Thyroid gland (tissue), 4 donors: ENCODE measurements around the gene PTPN4. TPM values are rescaled to one million over a fixed set of nuclear protein-coding genes. Genes with fewer than 3 reads are reported as not detected.

Experiments
- DNase-seq, 2 donors: peaks; one replicate each; pipeline ENCODE4 v3.0.0-alpha.2; 2019
- H3K27ac ChIP-seq, 3 donors: fragments of 200-600 bp; sonication (generic); 1 replicate in 2 of 3; 2 replicates in 1 of 3; pipeline ENCODE4 v1.5.1; 2016 to 2019; ENCODE audit warnings: mild to moderate bottlenecking in 1 of 3, moderate library complexity in 1 of 3
- H3K27me3 ChIP-seq: fragments of 200-600 bp; sonication (generic); one replicate; pipeline ENCODE4 v1.5.1; 2019
- H3K36me3 ChIP-seq, 2 donors: fragments of 200-600 bp; sonication (generic); one replicate each; pipeline ENCODE4 v1.5.1; 2016 to 2019
- H3K4me1 ChIP-seq, 2 donors: fragments of 200-600 bp; sonication (generic); one replicate each; pipeline ENCODE4 v1.5.1; 2017 to 2019
- H3K4me3 ChIP-seq, 3 donors: fragments of 200-600 bp; sonication (generic); replicated peaks in 1 of 3; 1 replicate in 2 of 3; 2 replicates in 1 of 3; pipeline ENCODE4 v1.5.1; 2016; ENCODE audit warnings: mild to moderate bottlenecking in 1 of 3
- H3K9me3 ChIP-seq: fragments of 200-600 bp; sonication (generic); one replicate; pipeline ENCODE4 v1.5.1; 2017
- CTCF ChIP-seq, 6 experiments: fragments of 200-600 bp in 3 of 6; fragments of 450-650 bp in 3 of 6; sonication (generic) in 3 of 6; IDR thresholded peaks; one replicate each; pipeline ENCODE4 v1.5.1; 2016 to 2019; ENCODE audit warnings: antibody characterized with exemption in 6 of 6, mild to moderate bottlenecking in 2 of 6, inconsistent platforms in 1 of 6, moderate library complexity in 1 of 6
- POLR2A ChIP-seq, 2 donors: fragments of 450-650 bp; IDR thresholded peaks; one replicate each; pipeline ENCODE4 v1.6.1; 2017; ENCODE audit warnings: antibody characterized with exemption in 2 of 2, mild to moderate bottlenecking in 2 of 2, moderate library complexity in 1 of 2
- WGBS, 2 donors: methylation state at CpG; one replicate each; pipeline ENCODE4 v1.1.5; 2017; 5-methylcytosine and 5-hydroxymethylcytosine counted together
- intact Hi-C: fragments of 100-400 bp; cut with DNase I; formaldehyde crosslinking; loops from one replicate; pipeline ENCODE4 v1.15.1; 2023
- total RNA-seq, 4 donors: library from RNA; depleted of rRNA; stranded (reverse); fragments of >200 nt; gene quantifications; one replicate each; pipeline ENCODE4 v1.2.3, GENCODE V29; 2016

PTPN4 gene
- total RNA-seq, 4 donors from 2014 or later, result 79.1 to 131 (median 114) TPM

DNA sequence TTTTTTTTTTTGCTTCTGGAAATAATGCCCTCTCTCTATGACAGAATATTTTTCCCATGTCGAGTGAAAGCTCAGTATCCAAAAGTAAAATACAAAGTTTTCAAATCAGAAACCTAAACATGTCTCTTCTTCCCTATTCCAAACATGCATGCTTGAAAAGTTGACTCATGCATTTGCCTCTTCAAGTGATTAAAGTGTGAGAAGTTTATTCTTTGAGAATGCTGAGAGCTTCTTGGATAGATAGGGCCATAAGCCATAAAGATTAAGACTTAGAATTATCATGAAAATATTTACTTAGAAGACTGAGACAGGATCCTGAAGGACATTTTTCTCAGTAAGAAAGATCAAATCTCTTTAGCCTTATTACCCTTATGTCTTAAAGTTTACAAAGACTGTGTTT, 154.5 kb downstream of the PTPN4 start:
- Histone ChIP-seq H3K4me3 (no peak overlapping the region), H3K9me3 (no peaks in the 10 kb centered on the region), H3K4me1 (no peaks in the 10 kb centered on the region), H3K36me3 (no peaks in the 10 kb centered on the region), H3K27ac (no peak overlapping the region), H3K27me3 (no peaks in the 10 kb centered on the region)
- intact Hi-C loops, result no loop called here
- TF ChIP-seq CTCF (IDR thresholded peaks at IDR 0.05), result no peak
- TF ChIP-seq POLR2A (IDR thresholded peaks at IDR 0.05), result no peak
- no peak for DNase-seq
- 84 to 92% methylated on average over 1 of the region's 1 CpG for WGBS, 2 donors

GRCh38 chr2:119921825-119922224, 162.1 kb downstream of the PTPN4 start:
- Histone ChIP-seq H3K4me3 (no peak overlapping the region), H3K27me3 (no peaks in the 10 kb centered on the region), H3K36me3 (no peaks in the 10 kb centered on the region), H3K4me1 (no peaks in the 10 kb centered on the region), H3K27ac (no peak overlapping the region), H3K9me3 (no peaks in the 10 kb centered on the region)
- no peak for DNase-seq
- intact Hi-C loops, result no loop called here
- WGBS, 2 donors, result 100% methylated on average over 1 of the region's 1 CpG
- no peak for TF ChIP-seq POLR2A (IDR thresholded peaks at IDR 0.05)
- TF ChIP-seq CTCF (IDR thresholded peaks at IDR 0.05), result no peak

- H3K27ac ChIP-seq, result no peak overlapping the region
- no peak overlapping the region for H3K4me3 ChIP-seq
- DNase-seq, result no peak
- no peaks in the 10 kb centered on the region for H3K36me3 ChIP-seq
- H3K27me3 ChIP-seq, result no peaks in the 10 kb centered on the region
- no peaks in the 10 kb centered on the region for H3K4me1 ChIP-seq
- intact Hi-C loops, result no loop called here
- TF ChIP-seq CTCF (IDR thresholded peaks at IDR 0.05), result no peak
- no peaks in the 10 kb centered on the region for H3K9me3 ChIP-seq
Observed at GRCh38 chr2:119922699-119923098, 163.0 kb downstream of the PTPN4 start.

GRCh38 chr2:119929537-119929936, 169.8 kb downstream of the PTPN4 start:
- Histone ChIP-seq H3K27me3 (no peaks in the 10 kb centered on the region), H3K9me3 (no peaks in the 10 kb centered on the region), H3K36me3 (peaks cover 0 to 7% of the 10 kb centered on the region in 2 donors), H3K27ac (no peak overlapping the region), H3K4me3 (no peak overlapping the region), H3K4me1 (no peaks in the 10 kb centered on the region)
- 81 to 88% methylated on average over 2 of the region's 2 CpGs for WGBS, 2 donors
- no peak for DNase-seq
- TF ChIP-seq CTCF (IDR thresholded peaks at IDR 0.05), result no peak
- TF ChIP-seq POLR2A (IDR thresholded peaks at IDR 0.05), result no peak
- intact Hi-C loops, result no loop called here

DNA sequence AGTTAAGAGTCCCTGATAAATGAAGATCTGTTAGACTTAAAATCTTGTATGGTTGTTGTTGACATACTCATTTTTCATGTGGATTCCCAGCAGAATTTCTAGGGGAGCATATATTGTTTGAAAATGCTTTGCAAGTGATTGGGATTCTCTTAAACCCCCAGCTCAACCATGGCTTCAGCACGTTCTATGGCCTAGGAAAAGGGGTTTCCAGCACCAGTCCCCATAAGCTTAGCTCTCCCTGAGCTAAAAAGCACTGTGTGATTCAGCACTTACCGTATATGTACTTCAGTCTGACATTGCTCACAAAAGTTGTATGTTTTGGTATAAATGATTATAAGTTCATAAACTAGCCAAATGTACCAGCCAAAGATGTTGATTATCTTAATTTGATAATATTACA, 173.1 kb downstream of the PTPN4 start:
- Histone ChIP-seq H3K4me1 (no peaks in the 10 kb centered on the region), H3K27me3 (no peaks in the 10 kb centered on the region), H3K36me3 (peaks cover 0 to 7% of the 10 kb centered on the region in 2 donors), H3K9me3 (no peaks in the 10 kb centered on the region), H3K27ac (no peak overlapping the region), H3K4me3 (no peak overlapping the region)
- TF ChIP-seq CTCF (IDR thresholded peaks at IDR 0.05), result no peak
- DNase-seq, result no peak
- 96 to 100% methylated on average over 2 of the region's 2 CpGs for WGBS, 2 donors
- intact Hi-C loops, result no loop called here
